Suprapubic skin (tissue), 4 donors: ENCODE results near the gene OPA3.

Experiments
- CTCF ChIP-seq, 2 donors: fragments of 200-600 bp in 1 of 2; fragments of 450-650 bp in 1 of 2; sonication (generic) in 1 of 2; IDR thresholded peaks; one replicate each; pipeline ENCODE4 v1.5.1; 2016 to 2019; ENCODE audit warnings: antibody characterized with exemption in 2 of 2, mild to moderate bottlenecking in 1 of 2, moderate library complexity in 1 of 2
- POLR2A ChIP-seq, 2 donors: fragments of 450-650 bp; IDR thresholded peaks; one replicate each; pipeline ENCODE4 v1.6.1; 2017; ENCODE audit warnings: antibody characterized with exemption in 2 of 2, mild to moderate bottlenecking in 2 of 2, moderate library complexity in 2 of 2
- POLR2AphosphoS5 ChIP-seq, 3 donors: sonication (generic); formaldehyde crosslinking; IDR thresholded peaks; one replicate each; pipeline ENCODE4 v1.6.1; 2017; ENCODE audit warnings: antibody characterized with exemption in 3 of 3

GRCh38 chr19:45492137-45492626, 92.4 kb downstream of the OPA3 start:
- TF ChIP-seq POLR2A (IDR thresholded peaks at IDR 0.05) (no peak), CTCF (IDR thresholded peaks at IDR 0.05) (no peak), POLR2AphosphoS5 (IDR thresholded peaks at IDR 0.05) (no peak)
